ENCODE data around the gene LRP5.

- no peak for TF ChIP-seq POLR2A (IDR thresholded peaks at IDR 0.05; ENCODE audit: extremely low read depth, insufficient read length)
- no peak for TF ChIP-seq CTCF (IDR thresholded peaks at IDR 0.05; ENCODE audit: low read depth, low read length)
- TF ChIP-seq MAX (IDR thresholded peaks at IDR 0.05; ENCODE audit: low read depth, low read length): no peak
These were observed 103.7 kb downstream of the LRP5 start for GRCh38 chr11:68416070-68416578.
